GM19023 (cell line): ENCODE measurements around the gene THSD7B.
"Not testable (repeated sequence)": the region's sequence is repeated elsewhere in the genome, so short reads cannot be mapped to it uniquely, and the experiment has no call there.

Experiments used
- ATAC-seq: cut with Tn5 transposase; IDR thresholded peaks from one replicate; pipeline ENCODE4 v1.9.1; 2021; ENCODE audit warnings: mild to moderate bottlenecking, moderate library complexity; ENCODE audit not compliant: unreplicated experiment

Gene THSD7B

DNA sequence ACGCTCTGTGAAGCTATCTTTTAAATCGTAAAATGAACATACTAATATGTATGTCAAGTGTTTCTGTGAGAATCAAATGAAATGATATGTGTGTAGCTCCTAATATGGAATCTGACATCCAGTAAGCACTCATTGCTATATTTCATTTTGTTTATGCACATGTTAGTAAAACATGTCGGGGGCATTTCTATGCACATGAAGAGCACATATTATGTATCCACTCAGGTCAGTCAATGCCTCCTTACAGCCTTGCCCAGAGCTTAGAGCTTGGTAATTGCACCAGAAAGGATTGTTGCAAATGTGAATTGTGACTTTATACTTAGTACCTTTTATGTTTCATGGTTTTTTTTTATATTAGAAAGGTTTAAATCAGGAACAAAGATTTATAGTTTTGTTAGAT, 735.3 kb downstream of the THSD7B start:
- ATAC-seq, result no peak

DNA sequence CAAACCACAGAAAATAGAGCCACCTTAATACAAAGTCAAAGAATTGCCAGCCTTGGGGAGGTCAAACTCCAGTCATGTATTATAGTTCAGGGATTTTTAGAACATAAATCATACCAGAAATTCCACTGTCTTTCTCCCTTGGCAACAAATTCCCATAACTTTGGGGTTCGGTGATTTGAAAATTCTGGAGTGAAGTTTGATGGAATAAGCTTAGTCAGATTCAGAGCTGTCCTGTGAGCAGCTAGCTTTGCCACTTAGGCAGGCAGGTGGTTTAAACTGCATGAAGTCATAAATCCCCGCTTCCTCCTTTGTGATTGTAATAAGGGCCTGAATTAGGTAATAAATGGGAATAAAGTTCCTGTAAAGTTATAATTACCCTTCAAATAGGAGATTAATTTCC, 741.9 kb downstream of the THSD7B start:
- ATAC-seq, result no peak

DNA sequence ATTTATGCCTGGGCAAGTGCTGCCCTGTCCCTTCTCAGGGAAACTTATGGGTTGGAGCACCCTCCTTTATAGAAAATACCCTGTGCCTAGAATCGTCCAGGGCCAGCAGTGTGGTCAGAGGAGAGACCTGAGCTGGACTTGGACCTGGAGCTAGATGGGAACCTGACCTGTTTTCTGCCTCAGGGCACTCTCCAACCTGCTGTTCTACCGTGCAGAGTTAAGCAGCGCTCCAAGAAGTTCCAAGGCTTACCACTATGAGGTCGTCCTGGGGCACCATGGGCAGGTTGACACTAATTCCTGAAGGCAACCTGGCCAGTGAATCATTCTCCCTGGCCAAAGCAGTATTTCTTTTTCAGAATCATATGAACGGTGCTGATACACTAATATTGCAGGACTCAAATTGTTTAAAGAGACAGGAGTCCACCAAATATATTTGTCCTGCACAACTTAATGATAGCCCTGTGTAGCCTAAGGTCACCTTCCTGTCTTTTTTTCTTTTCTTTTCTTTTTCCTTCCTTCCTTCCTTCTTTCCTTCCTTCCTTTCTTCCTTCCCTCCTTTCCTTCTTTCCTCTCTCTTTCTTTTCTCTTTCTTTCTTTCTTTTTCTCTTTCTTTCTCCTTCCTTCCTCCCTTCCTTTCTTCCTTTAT, 743.5 kb downstream of the THSD7B start:
- ATAC-seq, result no peak

DNA sequence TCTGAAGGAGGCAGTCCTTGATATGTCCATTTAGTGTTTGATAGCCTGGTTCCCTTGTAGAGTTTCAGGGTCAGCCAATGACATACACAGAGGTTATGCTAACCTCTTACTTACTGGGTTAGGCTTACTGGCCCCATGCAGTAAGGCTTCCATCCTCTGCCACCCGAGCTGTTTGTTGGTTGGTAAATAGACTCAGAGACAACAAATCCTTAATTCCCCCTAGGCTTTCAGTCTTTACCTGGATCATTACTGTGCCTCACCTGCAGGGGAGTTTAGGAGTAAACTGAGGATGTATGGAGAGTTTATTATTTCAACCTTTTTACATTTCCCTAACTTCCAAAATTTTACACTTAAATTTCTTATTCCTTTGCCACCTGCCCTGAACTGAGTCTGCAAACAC, 746.2 kb downstream of the THSD7B start:
- ATAC-seq, result no peak

DNA sequence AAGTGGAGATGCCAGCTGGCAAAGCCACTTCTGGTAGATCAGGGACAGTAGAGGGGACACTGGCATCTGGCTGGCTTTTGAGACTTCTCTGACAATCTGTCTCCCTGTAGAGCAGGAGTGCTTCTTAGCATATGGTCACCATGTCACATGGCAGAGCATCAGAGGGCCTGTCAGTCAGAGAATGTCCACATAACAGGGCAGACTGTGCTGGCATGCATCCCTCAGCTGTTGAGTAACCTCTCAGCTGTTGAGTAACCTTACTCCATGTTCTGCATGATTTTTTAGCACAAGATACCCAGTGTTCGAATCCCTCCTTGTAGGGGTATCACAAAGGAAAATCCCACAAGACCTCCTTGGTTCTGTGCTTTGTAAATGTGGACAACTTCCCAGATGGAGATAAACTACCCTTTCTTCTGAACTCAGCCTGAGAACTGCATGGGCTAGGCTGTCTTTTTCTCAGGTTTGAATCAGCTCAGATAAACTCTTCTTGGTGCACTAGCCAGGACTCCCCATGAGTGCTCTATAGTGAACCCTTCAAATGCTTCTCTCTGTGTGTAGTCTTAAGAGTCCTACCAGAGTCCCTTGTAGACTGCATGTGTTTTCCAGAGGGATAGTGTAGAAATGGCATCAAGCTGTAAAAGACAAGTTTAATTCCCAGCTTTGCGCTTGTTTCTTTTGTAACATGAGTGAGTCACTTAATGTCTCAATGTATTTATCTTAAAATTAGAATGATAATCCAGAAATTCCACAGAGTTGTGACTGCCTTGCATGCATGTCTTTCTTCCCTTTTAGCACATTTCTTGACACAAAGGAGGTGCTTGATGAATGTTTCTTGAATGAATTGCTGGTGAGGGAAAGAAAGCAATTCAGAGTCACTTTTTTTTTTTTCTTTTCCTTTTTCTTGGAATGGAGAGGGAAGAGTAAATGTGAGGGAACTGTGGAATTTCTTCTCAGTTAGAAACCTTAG, 756.6 kb downstream of the THSD7B start:
- ATAC-seq, result no peak

DNA sequence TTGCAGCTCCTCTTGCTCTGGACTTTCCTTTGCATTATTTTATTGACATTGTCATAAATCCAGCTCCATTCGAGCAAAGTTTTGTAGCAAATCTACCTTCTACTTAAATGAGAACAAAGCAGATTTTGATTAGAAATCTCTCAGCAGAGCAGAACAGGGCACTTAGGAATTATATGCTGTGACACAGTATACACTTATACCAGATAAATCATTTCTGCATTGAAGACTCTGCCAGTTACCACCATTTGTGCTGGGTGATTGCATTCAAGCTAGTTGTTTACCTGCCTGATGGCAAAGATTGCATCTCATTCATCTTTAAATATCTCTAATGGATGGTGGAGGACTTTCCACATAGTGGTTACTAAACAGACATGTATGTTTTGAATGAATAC, 757.3 kb downstream of the THSD7B start:
- no peak for ATAC-seq

DNA sequence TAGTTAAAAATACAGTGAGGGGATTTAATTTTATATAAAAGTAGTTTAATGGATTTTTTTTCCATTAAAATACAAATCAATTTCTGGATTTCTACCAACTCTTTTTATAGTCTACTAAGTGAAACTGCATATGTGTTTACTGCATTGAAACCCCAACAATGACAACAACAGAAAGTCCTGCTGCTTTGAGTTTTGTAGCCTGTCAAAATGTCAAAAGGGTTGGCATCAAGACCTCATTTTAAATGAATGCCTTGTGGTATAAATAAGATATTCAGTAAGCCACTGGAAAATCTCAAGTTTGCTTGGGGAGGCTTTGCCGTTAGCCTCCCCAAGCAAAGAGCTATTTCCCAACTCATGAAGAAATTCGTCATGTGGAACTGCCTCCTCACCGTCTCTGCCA, 758.6 kb downstream of the THSD7B start:
- no peak for ATAC-seq

DNA sequence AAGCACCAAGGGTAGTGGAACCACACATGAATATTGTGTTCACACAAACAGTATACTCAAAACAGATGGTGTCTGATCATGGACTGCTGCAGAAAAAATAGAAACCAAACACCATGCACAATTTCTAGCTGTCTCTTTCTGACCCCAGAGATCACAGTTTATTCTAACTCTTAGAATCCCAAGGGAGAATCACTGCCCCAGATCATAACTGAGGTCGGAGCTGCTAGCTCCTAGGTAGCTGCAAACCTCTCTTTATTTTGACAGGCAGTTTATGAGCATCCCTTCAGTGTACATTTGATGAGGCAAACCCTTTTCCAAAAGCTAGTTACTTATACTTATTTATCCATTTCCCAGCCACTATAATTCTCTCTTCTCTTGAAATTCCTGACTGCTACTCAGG, 759.8 kb downstream of the THSD7B start:
- no peak for ATAC-seq

DNA sequence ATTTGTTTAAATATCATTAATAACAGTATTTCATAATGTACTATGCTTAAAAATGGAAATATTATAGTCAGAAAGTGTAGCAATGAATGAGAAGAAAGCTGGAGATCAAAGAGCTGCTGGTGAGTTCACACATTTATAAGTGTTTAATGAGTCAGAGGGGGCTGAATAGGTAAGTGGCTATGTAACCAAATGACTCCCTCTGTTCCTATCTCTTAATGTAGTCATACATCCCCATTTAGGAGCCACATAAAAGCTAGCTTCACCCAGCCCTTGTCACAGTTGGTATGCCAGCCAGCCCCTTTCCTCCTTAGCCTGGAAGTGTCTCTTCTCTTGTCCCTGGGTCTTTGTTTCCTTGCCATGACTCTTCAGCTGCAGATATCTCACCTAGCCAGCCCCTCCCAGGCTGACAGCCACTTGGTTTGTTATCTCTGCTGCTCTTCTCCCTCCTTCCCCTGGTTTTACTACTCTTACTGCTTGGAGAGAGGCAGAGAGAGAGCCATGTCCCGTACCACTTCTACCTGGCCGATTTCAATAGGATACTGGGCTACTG, 760.4 kb downstream of the THSD7B start:
- no peak for ATAC-seq

DNA sequence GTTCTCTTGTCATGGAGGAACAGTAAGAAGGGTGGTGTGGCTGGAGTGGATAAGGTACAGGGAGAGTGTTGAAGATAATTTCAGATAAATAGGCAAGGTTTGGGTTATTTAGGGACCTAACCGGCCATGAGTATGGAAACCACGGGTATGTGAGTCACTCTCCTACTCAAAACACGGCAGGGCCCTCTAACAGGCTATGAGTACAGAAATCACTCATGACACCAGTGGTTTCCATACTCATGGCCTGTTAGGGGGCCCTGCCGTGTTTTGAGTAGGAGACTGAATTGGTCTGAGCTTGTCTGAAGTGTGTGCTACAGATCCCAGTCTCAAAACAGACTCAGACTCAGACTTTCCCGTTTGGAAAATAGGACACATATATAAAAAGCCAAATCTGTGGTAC, 770.6 kb downstream of the THSD7B start:
- ATAC-seq, result no peak

DNA sequence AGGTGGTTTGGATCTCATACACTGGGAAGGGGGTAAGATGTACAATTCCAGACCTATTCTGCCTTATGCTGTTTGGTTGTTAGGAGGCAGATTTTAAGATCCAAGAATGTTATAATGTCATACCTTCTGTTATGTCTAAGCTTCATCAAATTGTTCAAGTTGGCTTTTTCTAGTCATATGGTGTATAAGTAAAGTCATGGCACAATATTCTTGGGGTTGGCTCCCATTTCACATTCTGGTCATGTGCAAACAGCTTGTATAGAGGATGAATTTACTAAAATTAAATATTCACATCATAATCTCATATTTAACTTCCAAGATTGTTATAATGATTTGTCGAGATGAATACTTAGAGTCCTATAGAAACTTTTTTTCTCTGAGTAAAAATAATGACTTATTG, 774.0 kb downstream of the THSD7B start:
- no peak for ATAC-seq

DNA sequence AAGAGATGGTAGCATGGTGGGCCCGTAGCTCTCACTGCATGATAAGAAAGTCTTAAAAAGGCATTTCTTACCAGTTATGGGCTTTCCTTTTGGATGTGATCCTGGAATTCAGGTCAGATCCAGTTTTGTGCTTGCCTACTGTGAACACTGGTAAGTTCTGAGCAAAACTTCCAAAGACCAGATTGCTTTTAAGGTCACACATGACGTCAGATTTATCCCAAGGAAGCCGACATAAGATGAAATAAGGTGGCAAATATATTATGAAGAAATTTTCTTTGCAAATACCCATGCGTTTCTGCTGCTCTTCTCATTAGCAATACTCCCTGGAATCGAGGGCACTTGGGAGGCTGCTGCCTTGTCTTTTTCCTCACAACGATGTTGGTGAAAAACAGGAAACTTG, 782.5 kb downstream of the THSD7B start:
- ATAC-seq, result no peak

DNA sequence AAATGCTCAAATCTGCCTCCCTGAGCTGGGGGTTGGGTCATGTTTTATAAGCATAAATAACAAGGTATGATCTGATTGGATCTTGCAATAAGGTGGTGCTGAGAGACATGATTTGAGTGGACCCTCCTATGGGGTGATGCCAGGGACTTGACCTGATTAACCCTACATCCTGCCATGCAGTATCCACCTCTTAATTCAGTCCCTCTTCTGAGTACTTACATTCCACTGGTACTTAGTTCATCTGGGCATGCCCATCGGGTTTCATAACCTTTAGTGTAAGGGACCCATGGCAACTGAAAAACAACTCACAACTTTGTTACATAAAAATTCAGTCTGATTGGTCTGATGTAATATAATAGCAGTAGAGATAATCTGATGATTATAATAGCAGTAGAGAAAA, 801.0 kb downstream of the THSD7B start:
- no peak for ATAC-seq

DNA sequence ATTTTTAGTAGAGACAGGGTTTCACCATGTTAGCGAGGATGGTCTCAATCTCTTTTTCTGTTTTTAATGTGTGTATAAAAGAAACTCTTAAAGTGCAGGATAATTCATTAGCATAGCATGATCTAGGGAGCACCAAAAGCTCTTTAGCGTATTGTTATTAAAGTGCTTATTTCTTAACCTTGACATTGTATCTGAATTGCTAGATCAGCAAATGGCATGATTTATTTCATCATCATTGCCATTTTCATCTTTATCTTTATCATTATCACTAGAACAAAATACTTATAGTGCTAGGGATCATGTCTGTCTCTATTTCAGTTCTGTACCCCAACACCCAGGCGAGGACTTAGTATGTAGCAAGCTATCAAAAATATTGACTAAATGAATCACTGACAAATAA, 805.1 kb downstream of the THSD7B start:
- ATAC-seq, result no peak

DNA sequence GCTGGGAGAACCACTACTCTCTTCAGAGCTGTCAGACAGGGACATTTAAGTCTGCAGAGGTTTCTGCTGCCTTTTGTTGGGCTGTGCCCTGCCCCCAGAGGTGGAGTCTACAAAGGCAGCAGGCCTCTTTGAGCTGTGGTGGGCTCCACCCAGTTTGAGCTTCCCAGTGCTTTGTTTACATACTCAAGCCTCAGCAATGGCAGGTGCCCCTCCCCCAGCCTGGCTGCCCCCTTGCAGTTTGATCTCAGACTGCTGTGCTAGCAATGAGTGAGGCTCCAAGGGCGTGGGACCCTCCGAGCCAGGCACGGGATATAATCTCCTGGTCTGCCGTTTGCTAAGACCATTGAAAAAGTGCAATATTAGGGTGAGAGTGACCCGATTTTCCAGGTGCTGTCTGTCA, 822.5 kb downstream of the THSD7B start:
- not testable (repeated sequence) for ATAC-seq

DNA sequence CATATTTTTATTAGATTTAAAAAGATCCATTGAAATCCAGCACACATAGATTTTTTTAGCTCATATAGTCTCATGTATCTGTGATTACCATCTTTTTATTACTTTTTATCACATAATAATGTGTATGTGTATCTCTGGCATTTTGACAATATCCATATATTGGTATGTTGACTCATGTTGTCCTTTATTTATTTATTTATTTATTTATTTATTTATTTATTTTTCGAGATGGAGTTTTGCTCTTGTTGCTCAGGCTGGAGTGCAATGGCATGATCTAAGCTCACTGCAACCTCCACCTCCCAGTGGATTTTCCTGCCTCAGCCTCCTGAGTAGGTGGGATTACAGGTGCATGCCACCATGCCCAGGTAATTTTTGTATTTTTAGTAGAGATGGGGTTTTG, 823.2 kb downstream of the THSD7B start:
- ATAC-seq, result not testable (repeated sequence)

DNA sequence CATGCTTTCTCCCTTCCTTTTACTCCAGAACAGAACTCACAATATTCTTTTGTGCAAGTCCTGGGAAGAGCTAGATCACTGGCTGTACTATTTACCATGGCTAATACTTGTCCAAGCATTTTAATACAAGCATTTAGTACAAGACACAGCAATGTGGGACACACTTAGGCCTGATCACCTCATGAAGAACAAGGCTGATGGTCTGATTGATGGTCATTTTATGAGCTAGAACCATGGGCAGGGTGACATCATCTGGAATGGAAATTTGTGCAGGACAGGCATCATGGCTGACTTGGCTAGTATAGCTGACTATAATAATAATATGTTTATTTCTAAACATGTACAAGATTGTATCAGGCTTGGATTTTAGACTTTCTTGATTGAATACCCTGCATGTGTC, 824.8 kb downstream of the THSD7B start:
- no peak for ATAC-seq

DNA sequence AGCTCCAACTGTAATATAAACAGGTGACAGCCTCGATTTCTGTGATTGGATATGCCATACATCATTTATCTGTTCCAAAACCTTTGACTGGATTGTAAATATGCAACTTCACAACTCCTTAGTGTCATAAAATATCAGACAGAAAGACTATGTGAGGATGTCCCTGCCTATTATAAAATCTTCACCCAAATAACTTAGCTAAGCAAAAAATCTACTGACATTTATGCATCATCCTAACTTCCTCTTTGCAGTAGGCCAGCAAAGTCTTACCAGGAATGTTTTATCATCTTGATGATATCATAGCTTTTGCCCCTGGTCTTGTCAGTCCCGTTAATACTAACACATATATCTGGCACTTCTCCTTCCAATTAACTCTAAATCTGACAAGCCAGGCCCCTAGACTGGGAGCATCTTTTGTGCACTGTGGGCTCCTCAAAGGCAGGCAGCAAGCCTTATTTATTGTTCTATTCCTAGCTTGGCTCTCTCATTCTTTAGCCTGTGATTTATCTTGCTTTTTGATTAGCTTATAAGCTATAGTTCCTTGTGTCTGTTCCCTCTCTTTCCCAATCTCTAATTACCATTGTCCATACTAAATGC, 842.5 kb downstream of the THSD7B start:
- ATAC-seq, result no peak

DNA sequence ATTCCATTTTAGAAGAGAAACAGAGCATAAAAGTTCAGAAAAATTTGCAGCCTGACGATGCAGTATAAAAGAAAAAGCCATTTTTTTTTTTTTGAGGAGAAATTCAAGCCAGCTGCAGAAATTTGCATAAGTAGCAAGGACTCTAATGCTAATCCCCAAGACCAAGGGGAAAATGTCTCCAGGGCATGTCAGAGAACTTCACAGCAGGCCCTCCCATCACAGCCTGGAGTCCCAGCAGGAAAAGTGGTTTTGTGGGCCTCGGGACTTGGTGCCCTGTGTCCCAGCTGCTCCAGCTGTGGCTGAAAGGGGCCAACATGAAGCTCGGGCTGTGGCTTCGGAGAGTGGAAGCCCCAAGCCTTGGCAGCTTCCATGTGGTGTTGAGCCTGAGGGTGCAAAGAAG, 873.6 kb downstream of the THSD7B start:
- no peak for ATAC-seq

DNA sequence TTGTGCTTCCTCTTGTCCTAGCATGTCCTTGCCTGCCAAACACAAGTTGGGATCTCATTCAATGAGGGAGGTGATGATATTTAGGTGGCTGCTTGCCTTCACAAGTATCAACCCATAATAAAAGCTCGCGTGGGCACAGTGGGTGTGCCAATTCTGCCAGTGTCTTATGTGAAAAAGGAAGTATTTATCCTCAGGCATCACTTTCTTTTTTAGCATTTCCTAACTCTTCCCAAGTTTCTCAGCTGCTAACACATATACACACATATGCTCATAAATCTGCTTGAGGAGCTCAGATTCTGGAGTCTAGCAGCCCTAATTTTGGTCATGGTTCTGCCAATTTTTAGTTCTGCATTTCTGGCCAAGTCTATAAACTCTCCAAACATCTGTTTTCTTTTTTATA, 879.4 kb downstream of the THSD7B start:
- ATAC-seq, result no peak

DNA sequence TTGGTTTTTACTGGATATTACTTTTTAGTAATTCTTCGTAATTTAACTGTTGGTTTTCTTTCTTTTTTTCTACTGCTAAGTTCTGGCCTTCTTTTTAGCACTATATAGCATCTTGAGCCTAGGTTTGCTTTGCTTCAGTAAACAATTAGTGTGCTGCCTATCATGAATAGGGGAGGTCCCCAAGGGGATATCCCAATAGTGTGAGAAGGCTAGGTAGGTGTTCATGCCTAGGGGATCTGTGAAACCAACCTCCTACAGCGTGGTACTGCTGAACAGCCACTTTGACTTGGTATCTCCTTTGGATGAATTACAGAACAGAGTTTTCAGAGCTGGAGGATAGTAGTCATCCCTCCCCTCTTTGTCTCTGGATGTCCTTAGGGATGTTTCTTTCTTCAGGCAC, 888.7 kb downstream of the THSD7B start:
- no peak for ATAC-seq

DNA sequence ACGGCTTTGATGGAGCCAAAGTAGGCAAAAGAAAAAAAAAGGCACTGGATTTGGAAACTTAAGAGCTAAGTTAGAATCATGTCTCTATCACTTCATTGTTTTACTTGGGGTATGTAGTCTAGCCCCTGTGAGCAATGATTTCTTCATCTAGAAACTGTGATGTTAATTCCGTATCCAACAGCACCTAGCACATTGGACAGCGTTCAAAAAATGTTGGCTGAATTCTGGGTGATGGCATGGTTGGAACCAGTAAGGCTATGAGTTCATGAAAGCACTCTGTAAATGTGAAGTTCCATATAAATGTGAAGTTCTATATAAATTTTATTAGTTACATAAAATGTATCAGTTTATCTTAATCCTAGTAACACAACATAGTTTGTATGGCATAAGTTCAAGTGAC, 890.5 kb downstream of the THSD7B start:
- ATAC-seq, result no peak
